ENCODE results near the gene COG5.

GRCh38 chr7:107468824-107469223, 94.9 kb downstream of the COG5 start:
- TF ChIP-seq CTCF (IDR thresholded peaks at IDR 0.05) (no peak), POLR2A (IDR thresholded peaks at IDR 0.05) (no peak)

Data from right lobe of liver (tissue), 4 donors.